GM08714 (cell line): Measurements from ENCODE around the gene MORN2.

Source experiments
- H3K4me3 ChIP-seq: fragments of 200-500 bp; sonication (Bioruptor generic); 2 replicates; pipeline ENCODE4 v1.5.1; 2014; ENCODE audit warnings: mild to moderate bottlenecking, low read length, inconsistent platforms
- ZNF274 ChIP-seq: IDR thresholded peaks from 2 replicates; pipeline ENCODE4 v1.6.1; 2012; ENCODE audit warnings: mild to moderate bottlenecking, low read depth, low read length

The MORN2 gene

DNA sequence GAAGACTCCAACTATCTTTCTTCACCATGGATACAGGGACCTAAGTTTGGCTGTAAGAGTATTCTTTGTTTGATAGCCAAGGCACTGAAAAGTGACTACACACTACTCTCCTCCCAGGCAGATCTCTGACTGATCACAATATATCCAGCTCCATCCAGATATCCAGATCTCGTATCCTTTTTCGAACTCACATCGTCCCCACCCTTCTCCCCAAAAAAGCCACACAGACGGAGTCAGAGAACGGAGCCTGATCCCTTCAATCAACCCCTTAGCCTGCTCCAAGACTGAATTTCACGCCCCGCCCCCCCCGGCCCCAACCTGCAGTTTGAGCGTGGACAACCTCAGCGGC lies 575 bp upstream of the MORN2 start:
- H3K4me3 ChIP-seq, result peak overlapping the region; percentile 73
- TF ChIP-seq ZNF274, result no peak

DNA sequence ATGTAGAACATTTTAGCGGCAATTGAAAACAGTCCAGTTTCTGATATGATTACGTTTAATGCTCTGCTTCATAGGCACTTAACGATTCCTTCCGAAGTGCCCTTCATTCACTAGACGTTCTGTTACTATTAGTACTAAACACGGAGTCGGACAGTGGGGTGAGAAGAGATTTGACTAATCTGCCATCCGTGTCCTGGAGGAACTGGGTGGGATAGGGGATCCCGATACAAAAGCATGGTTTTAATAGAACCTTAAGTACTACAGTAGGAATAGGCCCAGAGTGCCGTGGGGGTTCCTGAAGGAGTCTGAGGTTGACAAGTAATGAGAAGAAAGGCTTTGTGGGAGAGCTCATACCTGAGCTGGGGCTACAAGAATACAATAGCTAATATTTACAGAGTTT lies 631 bp downstream of the MORN2 start:
- TF ChIP-seq ZNF274, result no peak
- peak overlapping the region; percentile 73 for H3K4me3 ChIP-seq

DNA sequence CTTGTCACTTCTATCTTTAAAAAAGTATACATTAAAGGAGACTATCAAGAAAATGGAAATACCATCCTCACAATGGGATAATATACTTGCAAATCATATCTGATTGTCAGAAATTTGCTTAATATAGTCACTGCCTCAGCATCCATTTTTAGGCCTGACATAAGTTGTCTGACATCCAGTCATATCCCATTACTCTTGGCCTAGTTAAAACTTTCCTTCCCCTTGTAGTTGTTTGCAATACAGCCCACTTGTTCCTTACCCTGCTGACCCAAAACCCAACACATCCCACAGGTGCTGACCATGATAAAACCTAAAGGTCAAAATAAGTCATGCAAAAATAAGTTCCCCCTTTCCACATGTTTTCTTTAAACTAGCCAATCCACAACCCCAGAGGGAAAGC lies 10.3 kb downstream of the MORN2 start:
- TF ChIP-seq ZNF274, result no peak
- no peak overlapping the region for H3K4me3 ChIP-seq

DNA sequence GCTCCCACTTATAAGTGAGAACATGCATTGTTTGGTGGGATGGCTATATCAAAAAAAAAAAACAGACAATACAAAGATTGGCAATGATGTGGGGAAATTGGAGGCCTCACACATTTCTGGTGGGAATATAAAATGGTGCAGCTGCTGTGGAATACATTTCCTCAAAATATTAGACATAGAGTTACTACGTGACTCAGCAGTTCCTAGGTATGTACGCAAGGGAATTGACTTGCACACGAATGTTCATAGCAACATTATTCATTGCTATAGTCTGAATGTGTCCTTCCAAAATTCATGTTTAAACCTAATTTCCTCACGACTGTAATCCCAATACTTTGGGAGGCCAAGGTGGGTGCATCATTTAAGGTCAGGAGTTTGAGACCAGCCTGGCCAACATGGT lies 11.6 kb downstream of the MORN2 start:
- TF ChIP-seq ZNF274, result no peak
- H3K4me3 ChIP-seq, result no peak overlapping the region

DNA sequence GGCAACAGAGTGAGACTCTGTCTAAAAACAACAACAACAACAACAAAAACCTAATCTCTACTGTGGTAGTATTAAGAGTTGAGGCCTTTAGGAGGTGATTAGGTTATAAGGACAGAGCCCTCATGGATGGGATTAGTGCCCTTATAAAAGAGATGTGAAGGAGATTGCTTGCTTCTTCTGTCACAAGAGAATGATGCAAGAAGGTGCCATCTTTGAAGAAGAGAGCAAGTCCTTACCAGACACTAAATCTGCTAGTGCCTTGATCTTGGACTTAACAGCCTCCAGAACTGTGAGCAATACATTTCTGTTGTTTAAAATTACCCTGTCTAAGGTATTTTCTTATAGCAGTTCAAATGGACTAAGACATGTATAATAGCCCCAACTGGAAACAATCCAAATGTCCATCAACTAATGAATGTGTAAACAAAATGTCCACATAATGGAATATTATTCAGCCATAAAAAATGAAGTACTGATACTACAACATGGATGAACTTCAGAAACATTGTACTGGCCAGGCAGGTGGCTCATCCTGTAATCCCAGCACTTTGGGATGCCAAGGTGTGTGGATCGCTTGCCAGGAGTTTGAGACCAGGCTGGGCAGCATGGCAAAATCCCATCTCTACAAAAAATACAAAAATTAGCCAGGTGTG lies 12.3 kb downstream of the MORN2 start:
- H3K4me3 ChIP-seq, result no peak overlapping the region
- no peak for TF ChIP-seq ZNF274

DNA sequence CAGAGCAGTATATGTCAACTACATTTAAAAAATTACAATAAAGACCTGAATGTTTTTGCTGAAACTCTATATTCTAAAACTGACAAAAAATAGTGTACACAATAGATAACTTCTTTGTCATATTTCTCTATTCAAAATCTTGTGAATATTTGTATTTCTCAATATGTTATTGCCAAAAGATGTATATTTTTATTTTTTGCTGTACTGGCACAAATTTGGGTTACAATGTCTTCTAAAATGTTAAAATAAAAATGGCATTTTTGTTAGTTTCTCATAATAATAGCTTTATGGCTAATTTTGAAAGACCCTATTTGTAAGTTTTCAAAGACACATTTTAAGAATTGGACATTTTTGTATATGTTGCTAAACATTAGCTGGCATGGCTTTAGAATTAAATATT lies 13.3 kb downstream of the MORN2 start:
- no peak overlapping the region for H3K4me3 ChIP-seq
- no peak for TF ChIP-seq ZNF274

DNA sequence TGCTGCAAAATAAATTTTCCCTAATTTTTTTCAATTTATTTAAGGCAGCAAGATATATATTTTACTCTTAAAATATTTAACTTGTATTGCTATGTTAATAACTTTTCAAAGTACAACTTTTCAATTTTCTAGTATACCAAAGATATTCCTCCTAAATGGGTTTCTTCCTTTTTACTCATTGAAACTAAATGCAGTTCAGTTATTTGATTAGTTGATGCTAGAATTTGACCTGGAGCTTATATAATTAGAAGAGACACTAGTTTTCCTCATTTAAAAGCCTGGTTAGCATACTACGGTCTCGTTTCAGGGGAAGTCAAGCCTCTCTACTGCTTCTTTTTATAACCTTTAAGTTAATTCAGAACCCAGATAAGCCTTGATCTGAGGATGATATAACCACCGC lies 13.8 kb downstream of the MORN2 start, which contains the start of gene ARHGEF33:
Gene ARHGEF33 (plus strand): TSS at position 301 of the 400 bp plus-strand sequence. CDS start 29,573 bp downstream, outside the sequence.
- no peak within 1 kb of the TSS for H3K4me3 ChIP-seq
- no peak for TF ChIP-seq ZNF274

DNA sequence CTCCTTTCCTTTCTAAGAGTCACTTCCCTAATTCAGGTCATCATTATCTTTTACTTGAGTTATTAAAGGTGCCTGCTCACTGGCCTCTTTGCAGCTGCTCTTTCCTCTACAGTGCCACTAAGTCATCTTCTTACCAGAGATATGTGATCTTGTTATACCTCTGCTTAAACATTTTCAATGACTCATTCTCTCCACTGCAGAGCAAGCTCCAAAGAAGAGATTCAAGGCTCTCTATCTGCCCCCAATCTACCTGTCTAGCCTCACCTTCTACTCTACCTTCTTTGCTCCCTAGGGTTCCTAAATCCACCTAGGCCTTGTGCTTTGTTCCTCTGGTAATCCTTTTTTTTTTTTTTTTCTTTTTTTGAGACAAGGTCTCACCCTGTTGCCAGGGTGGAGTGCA lies 17.0 kb downstream of the MORN2 start:
- TF ChIP-seq ZNF274, result no peak
- no peak overlapping the region for H3K4me3 ChIP-seq

DNA sequence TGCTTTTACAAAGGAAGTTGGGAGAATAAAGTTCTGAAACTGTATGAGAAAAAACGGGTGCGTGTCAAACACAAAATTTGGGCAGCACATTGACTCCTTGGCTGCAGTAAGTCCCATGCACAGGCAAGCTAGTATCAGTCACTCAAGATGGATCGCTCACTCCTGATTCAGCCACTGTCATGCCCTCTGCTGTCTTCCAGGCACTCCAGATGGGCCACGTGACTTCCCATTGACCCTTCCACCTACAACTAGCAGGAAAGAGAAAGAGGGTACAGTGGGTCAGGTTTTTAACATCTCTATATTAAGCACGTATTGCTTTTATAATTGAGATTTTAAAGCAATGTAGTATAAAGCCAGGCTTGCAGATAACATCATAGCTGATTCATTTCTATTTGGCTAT lies 22.5 kb downstream of the MORN2 start:
- no peak for TF ChIP-seq ZNF274

DNA sequence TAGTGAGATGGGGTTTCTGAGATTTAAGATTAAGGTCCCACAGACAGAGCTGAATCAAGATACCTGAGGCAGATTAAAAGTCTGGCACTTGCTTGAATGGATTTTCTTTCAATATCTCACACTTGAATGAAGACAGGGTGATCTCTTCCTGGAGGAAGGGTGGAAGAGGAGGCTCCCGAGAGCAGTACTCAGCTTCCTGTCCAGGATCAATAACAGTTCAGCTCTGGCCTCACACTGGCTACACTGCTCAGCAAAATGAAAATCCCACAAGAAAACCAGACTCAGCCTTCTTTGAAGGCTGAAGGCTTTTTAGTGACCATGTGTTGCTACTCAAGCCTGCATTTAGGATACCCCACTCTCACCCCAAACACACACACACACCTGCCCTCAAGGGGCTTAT lies 24.9 kb downstream of the MORN2 start:
- no peak overlapping the region for H3K4me3 ChIP-seq
- TF ChIP-seq ZNF274, result no peak

More for the DNA sequence above, 22.5 kb downstream of the MORN2 start:
- H3K4me3 ChIP-seq, result no peak overlapping the region

DNA sequence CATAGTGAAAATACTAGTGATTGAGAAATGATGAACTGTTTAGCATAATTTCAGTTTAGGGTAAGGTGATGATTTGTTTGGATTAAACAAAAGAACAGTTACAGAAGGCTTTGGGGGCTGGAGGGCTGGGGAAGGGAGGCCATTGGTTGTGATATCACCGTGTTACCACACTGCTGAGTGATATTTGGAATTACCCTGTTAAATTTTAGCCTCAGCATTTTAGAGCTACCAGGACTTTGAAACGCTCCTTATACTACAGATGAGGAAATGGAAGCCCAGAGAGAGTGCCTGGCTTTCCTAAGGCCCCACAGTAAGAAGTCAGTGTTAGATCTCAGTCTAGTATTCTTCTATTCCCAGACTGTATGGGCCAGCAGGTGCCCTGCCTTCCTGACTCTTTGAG lies 29.5 kb downstream of the MORN2 start:
- TF ChIP-seq ZNF274, result no peak
- H3K4me3 ChIP-seq, result no peak overlapping the region

DNA sequence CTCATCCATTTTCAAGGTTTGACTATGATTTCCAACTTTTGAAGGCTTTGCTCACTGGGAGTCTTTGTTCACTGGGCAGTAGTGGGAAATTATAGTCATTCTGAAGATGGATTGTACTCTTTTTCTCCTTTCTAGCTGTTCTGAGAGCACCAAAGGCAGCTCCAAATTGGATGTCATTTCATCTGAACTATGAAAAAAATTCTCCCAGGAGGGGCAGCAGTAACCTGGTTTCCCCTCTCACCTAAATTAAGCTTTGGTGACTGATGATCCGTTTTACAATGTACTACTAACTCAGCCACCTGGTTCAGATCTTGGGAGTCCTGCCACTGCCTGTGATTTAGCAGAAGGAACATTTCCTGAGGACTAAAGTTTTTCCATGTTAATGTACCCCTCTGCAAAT lies 31.5 kb downstream of the MORN2 start:
- TF ChIP-seq ZNF274, result no peak
- no peak overlapping the region for H3K4me3 ChIP-seq

DNA sequence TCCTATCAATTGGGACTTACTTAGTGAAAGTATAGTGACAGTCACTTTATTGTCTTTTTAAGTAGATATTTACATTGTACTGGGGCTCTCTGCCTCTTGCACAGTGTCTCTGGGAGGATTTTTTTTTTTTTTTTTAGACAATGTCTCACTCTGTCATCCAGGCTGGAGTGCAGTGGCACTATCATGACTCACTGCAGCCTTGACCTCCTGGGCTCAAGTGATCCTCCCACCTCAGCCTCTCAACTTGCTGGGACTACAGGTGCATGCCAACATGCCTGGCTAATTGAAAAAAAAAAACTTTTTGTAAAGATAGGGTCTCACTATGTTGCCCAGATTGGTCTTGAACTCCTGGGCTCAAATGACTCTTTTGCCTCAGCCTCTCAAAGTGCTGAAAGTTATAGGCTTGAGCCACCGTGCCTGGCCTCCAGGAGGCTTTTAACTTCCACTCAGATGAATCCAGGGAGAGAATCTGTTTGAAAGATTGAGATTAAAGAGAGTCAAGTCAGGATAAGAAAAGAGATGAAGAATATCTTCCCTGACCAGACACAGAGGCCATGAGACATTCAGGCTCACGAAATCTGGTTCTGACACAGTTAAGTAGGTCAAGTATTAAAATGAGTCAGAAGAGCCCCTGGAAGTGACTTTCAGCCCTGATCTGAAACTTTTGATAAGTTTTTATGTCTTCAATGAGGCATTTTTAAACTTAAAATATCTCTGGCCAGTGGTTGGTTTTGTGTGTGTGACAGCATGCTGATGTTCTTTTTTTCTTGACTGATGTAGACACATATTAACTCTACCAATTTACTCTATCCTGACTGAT lies 32.2 kb downstream of the MORN2 start:
- TF ChIP-seq ZNF274, result no peak
- H3K4me3 ChIP-seq, result peak overlapping the region; percentile 16; the same call in 1 of the 2 replicates

DNA sequence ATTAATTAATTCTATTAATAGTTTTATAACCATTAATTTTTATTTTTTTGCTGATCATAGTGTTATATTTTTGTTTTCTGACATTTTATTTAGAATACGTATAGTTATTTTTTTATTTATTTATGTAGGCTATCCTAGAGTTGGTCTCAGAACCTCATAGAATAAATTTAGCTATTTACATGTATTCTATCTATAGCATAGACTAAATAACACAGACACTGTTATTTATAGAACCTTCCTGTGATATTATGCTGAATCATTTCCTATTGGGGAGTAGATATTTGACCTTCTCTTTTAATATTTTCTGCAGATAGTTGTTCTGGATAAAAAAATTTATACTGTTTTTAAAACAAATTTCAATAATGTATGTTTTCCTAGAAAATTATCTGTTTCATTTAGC lies 34.1 kb downstream of the MORN2 start:
- H3K4me3 ChIP-seq, result no peak overlapping the region
- no peak for TF ChIP-seq ZNF274

DNA sequence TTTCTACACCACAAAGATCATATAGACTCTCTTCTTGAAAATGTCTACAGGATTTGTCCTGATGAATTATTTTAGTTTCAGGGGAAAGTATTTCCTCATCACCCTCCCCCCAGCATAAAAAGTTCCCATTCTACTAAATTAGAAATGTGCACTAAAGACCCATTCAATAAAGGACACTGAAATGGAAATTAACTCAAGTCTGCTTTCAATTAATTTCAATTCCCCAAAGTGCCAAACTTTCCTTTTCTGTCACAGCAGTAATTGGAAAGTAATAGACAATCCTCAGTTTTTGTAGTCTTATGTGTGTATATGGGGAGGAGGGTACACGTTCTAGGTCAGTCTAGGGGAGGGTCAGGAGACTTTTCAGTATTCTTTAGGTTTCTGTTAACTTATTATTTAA lies 35.4 kb downstream of the MORN2 start:
- TF ChIP-seq ZNF274, result no peak
- no peak overlapping the region for H3K4me3 ChIP-seq

DNA sequence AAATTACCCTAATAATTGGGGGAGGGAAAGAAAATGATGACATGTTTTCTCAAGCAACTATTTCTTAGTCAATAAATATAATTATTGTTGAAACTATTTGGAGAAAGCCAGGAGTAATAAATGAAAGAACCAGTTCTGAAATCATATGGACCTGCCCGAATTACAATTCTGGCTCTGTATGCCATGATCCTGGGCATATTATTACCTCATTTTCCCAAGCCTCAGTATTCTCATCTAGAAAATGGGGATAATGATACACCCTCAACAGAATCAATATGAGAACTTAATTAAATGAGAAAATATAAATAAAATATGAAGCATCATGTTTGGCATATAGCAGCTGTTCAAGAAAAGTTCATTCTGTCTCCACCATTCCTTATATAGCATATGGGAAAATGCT lies 36.8 kb downstream of the MORN2 start:
- no peak for TF ChIP-seq ZNF274
- no peak overlapping the region for H3K4me3 ChIP-seq

DNA sequence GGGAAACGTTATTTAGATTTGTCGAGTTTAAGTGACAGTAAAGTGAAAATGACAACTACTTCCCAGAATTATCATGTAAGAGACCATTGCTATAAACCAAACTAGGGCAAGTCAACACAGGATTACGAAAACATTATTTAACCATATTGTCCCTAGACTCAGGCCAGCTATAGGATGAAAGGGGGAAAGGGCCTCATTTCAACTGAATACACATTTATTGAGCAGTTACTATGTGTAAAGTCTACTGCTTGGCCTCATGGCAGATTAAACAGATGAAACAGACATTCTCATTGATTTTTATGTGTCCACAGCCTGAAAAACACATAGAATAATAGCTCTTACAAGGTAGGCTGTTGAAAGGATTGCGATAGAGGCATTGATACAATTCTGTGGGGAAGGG lies 46.6 kb downstream of the MORN2 start:
- no peak for TF ChIP-seq ZNF274
- no peak overlapping the region for H3K4me3 ChIP-seq
